HEK293 (cell line): ENCODE measurements around the gene LIX1L.
A peak's percentile ranks its signal among the peaks of the same experiment; 100 is the strongest.

Experiments used
- CTCF ChIA-PET: fragments of 350-600 bp; formaldehyde crosslinking; extraction: SDS; loops from one replicate; lab custom pipeline; 2021; ENCODE audit warnings: antibody characterized with exemption; lab: Yijun Ruan, JAX
- POLR2A ChIA-PET: fragments of 300-600 bp; formaldehyde crosslinking; extraction: SDS; loops from one replicate; lab custom pipeline; 2020; ENCODE audit warnings: antibody characterized with exemption, inconsistent platforms; lab: Yijun Ruan, JAX
- H3K27ac ChIP-seq: fragments of 200-500 bp; sonication (Bioruptor generic); 2 replicates; pipeline ENCODE4 v1.5.1; 2014; ENCODE audit warnings: low read depth, low read length, control low read depth, inconsistent platforms; ENCODE audit errors: extremely low read depth
- H3K36me3 ChIP-seq, 2 experiments: fragments of 200-500 bp in 1 of 2; sonication (Bioruptor generic) in 1 of 2; 1 replicate in 1 of 2; 2 replicates in 1 of 2; pipeline ENCODE4 v1.5.1; 2014 to 2017; ENCODE audit warnings: inconsistent platforms in 2 of 2, low read length in 2 of 2; ENCODE audit not compliant: control insufficient read depth in 2 of 2, insufficient read depth in 1 of 2
- H3K4me1 ChIP-seq: fragments of 200-500 bp; sonication (Bioruptor generic); 2 replicates; pipeline ENCODE4 v1.5.1; 2014; ENCODE audit warnings: mild to moderate bottlenecking, low read length, inconsistent platforms; ENCODE audit not compliant: control insufficient read depth, insufficient read depth
- H3K4me3 ChIP-seq: 2 replicates; pipeline ENCODE4 v1.5.1; 2011; ENCODE audit warnings: low read depth, mild to moderate bottlenecking, control low read depth, low read length, moderate library complexity
- H3K9me3 ChIP-seq: fragments of 200-500 bp; sonication (Bioruptor generic); 2 replicates; pipeline ENCODE4 v1.5.1; 2014; ENCODE audit warnings: low read depth, low read length, inconsistent platforms; ENCODE audit not compliant: control insufficient read depth, insufficient read depth
- GLIS1 ChIP-seq: fragments of 450-650 bp; formaldehyde crosslinking; IDR thresholded peaks from 2 replicates; pipeline ENCODE4 v1.5.1; 2016; ENCODE audit warnings: missing biosample characterization, missing genetic modification characterization
- HOXA7 ChIP-seq: sonication (generic); formaldehyde crosslinking; IDR thresholded peaks from 2 replicates; pipeline ENCODE4 v1.8.1; 2022; ENCODE audit warnings: missing genetic modification reagents, borderline replicate concordance
- PRDM1 ChIP-seq: fragments of 450-650 bp; formaldehyde crosslinking; IDR thresholded peaks from 2 replicates; pipeline ENCODE4; 2016; ENCODE audit warnings: missing biosample characterization, missing genetic modification characterization
- YY1 ChIP-seq: fragments of 450-650 bp; formaldehyde crosslinking; IDR thresholded peaks from 2 replicates; pipeline ENCODE4 v1.5.1; 2018; ENCODE audit warnings: missing biosample characterization, missing genetic modification characterization
- ZBTB17 ChIP-seq: fragments of 450-650 bp; formaldehyde crosslinking; IDR thresholded peaks from 2 replicates; pipeline ENCODE4 v1.5.1; 2016; ENCODE audit warnings: missing biosample characterization, missing genetic modification characterization
- ZBTB20 ChIP-seq: fragments of 450-650 bp; formaldehyde crosslinking; IDR thresholded peaks from 2 replicates; pipeline ENCODE4 v1.5.1; 2016; ENCODE audit warnings: missing biosample characterization, missing genetic modification characterization
- ZBTB21 ChIP-seq: fragments of 450-650 bp; formaldehyde crosslinking; IDR thresholded peaks from 2 replicates; pipeline ENCODE4 v1.5.1; 2017; ENCODE audit warnings: missing biosample characterization, missing genetic modification characterization
- ZNF121 ChIP-seq: fragments of 450-650 bp; formaldehyde crosslinking; IDR thresholded peaks from 2 replicates; pipeline ENCODE4 v1.5.1; 2016; ENCODE audit warnings: missing biosample characterization, missing genetic modification characterization
- ZNF132 ChIP-seq: fragments of 450-650 bp; formaldehyde crosslinking; IDR thresholded peaks from 2 replicates; pipeline ENCODE4 v1.5.1; 2017; ENCODE audit warnings: missing biosample characterization, missing genetic modification characterization, borderline replicate concordance
- ZNF133 ChIP-seq: fragments of 450-650 bp; formaldehyde crosslinking; IDR thresholded peaks from 2 replicates; pipeline ENCODE4 v1.5.1; 2016; ENCODE audit warnings: missing biosample characterization, missing genetic modification characterization
- ZNF19 ChIP-seq: fragments of 450-650 bp; formaldehyde crosslinking; IDR thresholded peaks from 2 replicates; pipeline ENCODE4; 2016; ENCODE audit warnings: missing biosample characterization, missing genetic modification characterization, low read depth
- ZNF223 ChIP-seq: fragments of 450-650 bp; formaldehyde crosslinking; IDR thresholded peaks from 2 replicates; pipeline ENCODE4 v1.5.1; 2016; ENCODE audit warnings: missing biosample characterization, missing genetic modification characterization
- ZNF423 ChIP-seq: fragments of 450-650 bp; formaldehyde crosslinking; IDR thresholded peaks from 2 replicates; pipeline ENCODE4 v1.5.1; 2016; ENCODE audit warnings: missing biosample characterization, missing genetic modification characterization
- ZNF449 ChIP-seq: fragments of 450-650 bp; formaldehyde crosslinking; IDR thresholded peaks from 2 replicates; pipeline ENCODE4 v1.5.1; 2017; ENCODE audit warnings: missing biosample characterization, mild to moderate bottlenecking, missing genetic modification characterization, moderate library complexity
- ZNF529 ChIP-seq: fragments of 450-650 bp; formaldehyde crosslinking; IDR thresholded peaks from 2 replicates; pipeline ENCODE4 v1.5.1; 2017; ENCODE audit warnings: missing genetic modification characterization, missing biosample characterization; ENCODE audit not compliant: insufficient replicate concordance
- ZNF549 ChIP-seq: fragments of 450-650 bp; IDR thresholded peaks from 2 replicates; pipeline ENCODE4 v1.5.1; 2018; ENCODE audit warnings: missing biosample characterization, missing genetic modification characterization, mild to moderate bottlenecking, inconsistent platforms, moderate library complexity
- ZNF621 ChIP-seq: fragments of 450-650 bp; formaldehyde crosslinking; IDR thresholded peaks from 2 replicates; pipeline ENCODE4 v1.5.1; 2017; ENCODE audit warnings: missing biosample characterization, missing genetic modification characterization
- ZNF670 ChIP-seq: fragments of 450-650 bp; formaldehyde crosslinking; IDR thresholded peaks from 2 replicates; pipeline ENCODE4 v1.5.1; 2016; ENCODE audit warnings: missing biosample characterization, missing genetic modification characterization, low read depth
- ZNF76 ChIP-seq: fragments of 450-650 bp; formaldehyde crosslinking; IDR thresholded peaks from 2 replicates; pipeline ENCODE4; 2016; ENCODE audit warnings: low read depth, missing biosample characterization, missing genetic modification characterization, borderline replicate concordance
- ZNF843 ChIP-seq: fragments of 450-650 bp; formaldehyde crosslinking; IDR thresholded peaks from 2 replicates; pipeline ENCODE4 v1.5.1; 2016; ENCODE audit warnings: missing biosample characterization, missing genetic modification characterization
- ZSCAN16 ChIP-seq: fragments of 450-650 bp; formaldehyde crosslinking; IDR thresholded peaks from 2 replicates; pipeline ENCODE4 v1.5.1; 2016; ENCODE audit warnings: missing biosample characterization, missing genetic modification characterization
- ZSCAN23 ChIP-seq: fragments of 450-650 bp; formaldehyde crosslinking; IDR thresholded peaks from 2 replicates; pipeline ENCODE4 v1.5.1; 2016; ENCODE audit warnings: missing biosample characterization, missing genetic modification characterization
- TF ChIP-seq, protein P1 (sequence below): fragments of 450-650 bp; formaldehyde crosslinking; IDR thresholded peaks from 2 replicates; pipeline ENCODE4 v1.5.1; 2016; ENCODE audit warnings: missing biosample characterization, missing genetic modification characterization, low read depth
- TF ChIP-seq, protein P2 (sequence below): fragments of 450-650 bp; formaldehyde crosslinking; IDR thresholded peaks from 2 replicates; pipeline ENCODE4 v1.5.1; 2016; ENCODE audit warnings: missing biosample characterization, missing genetic modification characterization, borderline replicate concordance

The LIX1L gene

DNA sequence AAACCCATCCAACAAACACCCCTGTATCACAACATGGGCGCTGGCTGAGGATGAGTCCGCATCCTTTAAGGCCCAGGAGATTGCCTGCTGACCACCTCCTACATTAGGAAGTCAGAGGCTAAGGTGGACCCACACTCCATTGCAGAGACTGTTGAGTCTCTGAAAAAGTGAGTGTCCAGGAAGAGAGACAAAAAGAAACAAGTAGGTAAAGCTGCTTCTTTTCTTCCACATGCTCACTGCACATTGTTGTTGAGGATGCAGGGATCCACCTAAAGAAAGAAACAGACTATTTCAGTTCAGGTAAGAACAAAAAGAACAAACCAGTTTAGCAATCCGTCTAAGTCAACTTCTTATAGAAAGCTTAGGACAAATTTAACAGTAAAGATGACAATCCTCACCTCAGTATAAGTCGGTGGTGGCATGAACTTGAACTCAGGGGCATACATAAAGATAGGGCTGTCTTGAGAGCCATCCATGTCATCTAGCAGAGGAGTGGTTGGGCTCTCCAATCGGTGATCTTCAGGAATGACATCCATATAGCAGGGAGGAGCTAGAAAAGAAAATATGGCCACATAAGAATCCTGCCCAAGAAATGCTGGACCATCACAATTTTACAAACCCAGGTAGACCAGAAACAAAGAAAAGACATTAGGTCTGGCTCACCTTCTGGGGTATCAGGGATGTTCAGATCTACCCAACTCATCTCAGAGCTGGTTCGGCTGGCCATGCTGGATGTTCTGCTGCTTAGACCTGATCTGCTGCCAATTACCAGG is 36.0 kb upstream of the LIX1L start:
- Histone ChIP-seq H3K4me3 (peak overlapping the region; percentile 85), H3K4me1 (peaks cover 7% of the 10 kb centered on the region; the same call in 1 of the 2 replicates), H3K36me3 (peaks cover 5 to 30% of the 10 kb centered on the region in 2 experiments; a peak in 2 of 3 replicates), H3K27ac (no peak overlapping the region), H3K9me3 (no peaks in the 10 kb centered on the region)
- TF ChIP-seq ZNF449 (tag by site-specific recombination) (peak; percentile 74), ZBTB17 (0 out of 2 replicates have a peak, but pooled peaks have one; percentile 27), YY1 (tag by site-specific recombination) (no peak), ZNF670 (tag by site-specific recombination) (no peak), ZNF423 (no peak)
- TF ChIP-seq, protein P1, sequence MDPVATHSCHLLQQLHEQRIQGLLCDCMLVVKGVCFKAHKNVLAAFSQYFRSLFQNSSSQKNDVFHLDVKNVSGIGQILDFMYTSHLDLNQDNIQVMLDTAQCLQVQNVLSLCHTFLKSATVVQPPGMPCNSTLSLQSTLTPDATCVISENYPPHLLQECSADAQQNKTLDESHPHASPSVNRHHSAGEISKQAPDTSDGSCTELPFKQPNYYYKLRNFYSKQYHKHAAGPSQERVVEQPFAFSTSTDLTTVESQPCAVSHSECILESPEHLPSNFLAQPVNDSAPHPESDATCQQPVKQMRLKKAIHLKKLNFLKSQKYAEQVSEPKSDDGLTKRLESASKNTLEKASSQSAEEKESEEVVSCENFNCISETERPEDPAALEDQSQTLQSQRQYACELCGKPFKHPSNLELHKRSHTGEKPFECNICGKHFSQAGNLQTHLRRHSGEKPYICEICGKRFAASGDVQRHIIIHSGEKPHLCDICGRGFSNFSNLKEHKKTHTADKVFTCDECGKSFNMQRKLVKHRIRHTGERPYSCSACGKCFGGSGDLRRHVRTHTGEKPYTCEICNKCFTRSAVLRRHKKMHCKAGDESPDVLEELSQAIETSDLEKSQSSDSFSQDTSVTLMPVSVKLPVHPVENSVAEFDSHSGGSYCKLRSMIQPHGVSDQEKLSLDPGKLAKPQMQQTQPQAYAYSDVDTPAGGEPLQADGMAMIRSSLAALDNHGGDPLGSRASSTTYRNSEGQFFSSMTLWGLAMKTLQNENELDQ (tag by site-specific recombination), result no peak
- ChIA-PET CTCF (interaction anchor here (1.2 to 7.3 kb wide), 5 partner anchors 11 to 101 kb away, joined by 3 to 80 read pairs (median 3); no protein-coding TSS in a partner anchor), POLR2A (interaction anchor here (1.1 to 2.2 kb wide), 2 partner anchors 14 to 40 kb away, joined by 3 to 7 read pairs; no protein-coding TSS in a partner anchor)

- Histone ChIP-seq H3K4me1 (peaks cover 7% of the 10 kb centered on the region; the same call in 1 of the 2 replicates), H3K9me3 (no peaks in the 10 kb centered on the region), H3K4me3 (no peak overlapping the region), H3K27ac (no peak overlapping the region), H3K36me3 (peaks cover 5 to 30% of the 10 kb centered on the region in 2 experiments; a peak in 2 of 3 replicates)
- CTCF ChIA-PET, result interaction anchor here (0.6 to 7.3 kb wide), 8 partner anchors 12 to 102 kb away, joined by 3 to 80 read pairs (median 3); no protein-coding TSS in a partner anchor
- POLR2A ChIA-PET, result interaction anchor here (0.6 to 2.2 kb wide), 3 partner anchors 13 to 134 kb away, joined by 3 to 7 read pairs (median 3); partner anchors contain the start of gene PIAS3
- TF ChIP-seq PRDM1 (tag by site-specific recombination), result no peak
- TF ChIP-seq, protein P2, sequence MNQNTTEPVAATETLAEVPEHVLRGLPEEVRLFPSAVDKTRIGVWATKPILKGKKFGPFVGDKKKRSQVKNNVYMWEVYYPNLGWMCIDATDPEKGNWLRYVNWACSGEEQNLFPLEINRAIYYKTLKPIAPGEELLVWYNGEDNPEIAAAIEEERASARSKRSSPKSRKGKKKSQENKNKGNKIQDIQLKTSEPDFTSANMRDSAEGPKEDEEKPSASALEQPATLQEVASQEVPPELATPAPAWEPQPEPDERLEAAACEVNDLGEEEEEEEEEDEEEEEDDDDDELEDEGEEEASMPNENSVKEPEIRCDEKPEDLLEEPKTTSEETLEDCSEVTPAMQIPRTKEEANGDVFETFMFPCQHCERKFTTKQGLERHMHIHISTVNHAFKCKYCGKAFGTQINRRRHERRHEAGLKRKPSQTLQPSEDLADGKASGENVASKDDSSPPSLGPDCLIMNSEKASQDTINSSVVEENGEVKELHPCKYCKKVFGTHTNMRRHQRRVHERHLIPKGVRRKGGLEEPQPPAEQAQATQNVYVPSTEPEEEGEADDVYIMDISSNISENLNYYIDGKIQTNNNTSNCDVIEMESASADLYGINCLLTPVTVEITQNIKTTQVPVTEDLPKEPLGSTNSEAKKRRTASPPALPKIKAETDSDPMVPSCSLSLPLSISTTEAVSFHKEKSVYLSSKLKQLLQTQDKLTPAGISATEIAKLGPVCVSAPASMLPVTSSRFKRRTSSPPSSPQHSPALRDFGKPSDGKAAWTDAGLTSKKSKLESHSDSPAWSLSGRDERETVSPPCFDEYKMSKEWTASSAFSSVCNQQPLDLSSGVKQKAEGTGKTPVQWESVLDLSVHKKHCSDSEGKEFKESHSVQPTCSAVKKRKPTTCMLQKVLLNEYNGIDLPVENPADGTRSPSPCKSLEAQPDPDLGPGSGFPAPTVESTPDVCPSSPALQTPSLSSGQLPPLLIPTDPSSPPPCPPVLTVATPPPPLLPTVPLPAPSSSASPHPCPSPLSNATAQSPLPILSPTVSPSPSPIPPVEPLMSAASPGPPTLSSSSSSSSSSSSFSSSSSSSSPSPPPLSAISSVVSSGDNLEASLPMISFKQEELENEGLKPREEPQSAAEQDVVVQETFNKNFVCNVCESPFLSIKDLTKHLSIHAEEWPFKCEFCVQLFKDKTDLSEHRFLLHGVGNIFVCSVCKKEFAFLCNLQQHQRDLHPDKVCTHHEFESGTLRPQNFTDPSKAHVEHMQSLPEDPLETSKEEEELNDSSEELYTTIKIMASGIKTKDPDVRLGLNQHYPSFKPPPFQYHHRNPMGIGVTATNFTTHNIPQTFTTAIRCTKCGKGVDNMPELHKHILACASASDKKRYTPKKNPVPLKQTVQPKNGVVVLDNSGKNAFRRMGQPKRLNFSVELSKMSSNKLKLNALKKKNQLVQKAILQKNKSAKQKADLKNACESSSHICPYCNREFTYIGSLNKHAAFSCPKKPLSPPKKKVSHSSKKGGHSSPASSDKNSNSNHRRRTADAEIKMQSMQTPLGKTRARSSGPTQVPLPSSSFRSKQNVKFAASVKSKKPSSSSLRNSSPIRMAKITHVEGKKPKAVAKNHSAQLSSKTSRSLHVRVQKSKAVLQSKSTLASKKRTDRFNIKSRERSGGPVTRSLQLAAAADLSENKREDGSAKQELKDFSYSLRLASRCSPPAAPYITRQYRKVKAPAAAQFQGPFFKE, result no peak
- no peak for TF ChIP-seq ZNF133
- no peak for TF ChIP-seq ZNF121 (tag by site-specific recombination)
- no peak for TF ChIP-seq ZNF19 (tag by site-specific recombination)
- no peak for TF ChIP-seq ZNF223
- no peak for TF ChIP-seq ZNF621 (tag by site-specific recombination)
- TF ChIP-seq ZNF132 (tag by site-specific recombination), result no peak
- TF ChIP-seq ZNF843 (tag by site-specific recombination), result no peak
- no peak for TF ChIP-seq ZNF529 (tag by site-specific recombination)
- TF ChIP-seq ZNF76, result no peak
- no peak for TF ChIP-seq HOXA7
- TF ChIP-seq GLIS1 (tag by site-specific recombination), result no peak
- no peak for TF ChIP-seq ZSCAN16 (tag by site-specific recombination)
- TF ChIP-seq ZSCAN23 (tag by site-specific recombination), result no peak
- no peak for TF ChIP-seq ZBTB20 (tag by site-specific recombination)
- no peak for TF ChIP-seq ZBTB21 (tag by site-specific recombination)
- no peak for TF ChIP-seq ZNF549 (tag by site-specific recombination)
Measured at GRCh38 chr1:145992958-145993617, 35.3 kb upstream of the LIX1L start.
